A673 (cell line): ENCODE results near the gene LSM14A. TPM values are rescaled to one million over a fixed set of nuclear protein-coding genes. Genes with fewer than 3 reads are reported as not detected.

Source experiments
- BruUV-seq: library from RNA; stranded (reverse); fragments of 400-500 nt; replicated peaks from 2 replicates; lab custom pipeline; 2021; lab: Mats Ljungman, UMichigan
- CTCF ChIA-PET: fragments of 300-600 bp; sonication (Branson Sonifier 250); formaldehyde crosslinking; loops from one replicate; lab custom pipeline; 2022; ENCODE audit warnings: antibody characterized with exemption; lab: Charles Lee
- POLR2A ChIA-PET: fragments of 300-600 bp; sonication (Branson Sonifier 250); formaldehyde crosslinking; loops from one replicate; lab custom pipeline; 2022; ENCODE audit warnings: antibody characterized with exemption; ENCODE audit not compliant: low non-redundant PET; lab: Charles Lee
- DNase-seq: peaks from one replicate; pipeline ENCODE4 v3.0.0-alpha.2; 2015; ENCODE audit warnings: low spot score
- H3K27ac ChIP-seq: fragments of 200-600 bp; sonication (generic); 2 replicates; pipeline ENCODE4 v1.5.1; 2016; ENCODE audit warnings: mixed run types, low read depth, mild to moderate bottlenecking, mixed read lengths, antibody characterized with exemption, low read length; ENCODE audit not compliant: poor library complexity, severe bottlenecking
- H3K27me3 ChIP-seq: fragments of 200-600 bp; sonication (generic); replicated peaks from 2 replicates; pipeline ENCODE4 v1.6.1; 2017; ENCODE audit warnings: mixed run types, low read depth, mild to moderate bottlenecking, mixed read lengths, antibody characterized with exemption, low read length; ENCODE audit not compliant: insufficient read depth, poor library complexity
- H3K36me3 ChIP-seq: fragments of 200-600 bp; sonication (generic); 2 replicates; pipeline ENCODE4 v1.6.1; 2016; ENCODE audit warnings: mixed run types, mild to moderate bottlenecking, mixed read lengths, antibody characterized with exemption, low read length; ENCODE audit not compliant: insufficient read depth, poor library complexity, severe bottlenecking
- H3K4me1 ChIP-seq: fragments of 200-600 bp; sonication (generic); 2 replicates; pipeline ENCODE4 v1.6.1; 2017; ENCODE audit warnings: mixed run types, mild to moderate bottlenecking, mixed read lengths, antibody characterized with exemption, low read length; ENCODE audit not compliant: insufficient read depth, poor library complexity, severe bottlenecking
- H3K4me3 ChIP-seq: fragments of 200-600 bp; sonication (generic); 2 replicates; pipeline ENCODE4 v1.5.1; 2016; ENCODE audit warnings: low read depth, mixed run types, mild to moderate bottlenecking, mixed read lengths, low read length; ENCODE audit not compliant: poor library complexity, severe bottlenecking
- H3K9me3 ChIP-seq: fragments of 200-600 bp; sonication (generic); 2 replicates; pipeline ENCODE4 v1.6.1; 2016; ENCODE audit warnings: mixed run types, low read depth, mild to moderate bottlenecking, mixed read lengths, antibody characterized with exemption, low read length; ENCODE audit not compliant: poor library complexity, severe bottlenecking
- CTCF ChIP-seq: fragments of 300-800, 200-600 bp; sonication (generic); conservative IDR thresholded peaks from 2 replicates; pipeline ENCODE4 v1.5.1; 2017; ENCODE audit warnings: low read depth, mild to moderate bottlenecking, antibody characterized with exemption, low read length, moderate library complexity, mixed read lengths
- EZH2 ChIP-seq: fragments of 200-600 bp; sonication (generic); IDR thresholded peaks from 2 replicates; pipeline ENCODE4 v1.6.1; 2017; ENCODE audit warnings: borderline replicate concordance, low read depth, mild to moderate bottlenecking, mixed read lengths, antibody characterized with exemption, low read length; ENCODE audit not compliant: poor library complexity, severe bottlenecking
- intact Hi-C: fragments of 100-400 bp; cut with micrococcal nuclease; formaldehyde crosslinking; loops from one replicate; pipeline ENCODE4 v1.10.0; 2022; ENCODE audit not compliant: unreplicated experiment
- total RNA-seq: library from RNA; stranded (reverse); gene quantifications from 2 replicates; pipeline ENCODE4 v1.2.3, GENCODE V29; 2021

LSM14A gene
- total RNA-seq, 1 experiment from 2014 or later = 137 TPM

DNA sequence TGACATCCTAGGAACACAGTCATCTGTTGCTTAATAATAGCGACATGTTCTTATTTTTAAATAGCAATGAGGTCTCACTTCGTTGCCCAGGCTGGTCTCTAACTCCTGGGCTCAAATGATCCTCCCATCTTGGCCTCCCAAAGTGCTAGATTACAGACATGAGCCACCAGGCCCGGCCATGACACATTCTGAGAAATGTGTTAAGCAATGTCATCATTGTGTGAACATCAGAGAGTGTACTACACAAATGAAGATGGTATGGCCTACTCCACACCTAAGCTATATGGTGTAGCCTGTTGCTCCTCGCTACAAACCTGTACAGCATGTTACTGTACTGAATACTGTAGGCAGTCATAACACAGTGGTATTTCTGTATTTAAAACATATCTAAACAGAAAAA is 57.4 kb downstream of the LSM14A start:
- H3K27me3 ChIP-seq = no peaks in the 10 kb centered on the region
- H3K27ac ChIP-seq = no peak overlapping the region
- no TSS peak for BruUV-seq
- no peak overlapping the region for H3K4me3 ChIP-seq
- DNase-seq = no peak
- intact Hi-C loops = no loop called here
- ChIA-PET POLR2A (no interaction called here), CTCF (interaction anchor here (0.6 kb wide), 1 partner anchor 703 kb away, joined by 6 read pairs; no protein-coding TSS in a partner anchor)
- H3K9me3 ChIP-seq = no peaks in the 10 kb centered on the region
- H3K36me3 ChIP-seq = peaks cover 56% of the 10 kb centered on the region
- no peak for TF ChIP-seq EZH2
- no peak for TF ChIP-seq CTCF
- H3K4me1 ChIP-seq = no peaks in the 10 kb centered on the region

DNA sequence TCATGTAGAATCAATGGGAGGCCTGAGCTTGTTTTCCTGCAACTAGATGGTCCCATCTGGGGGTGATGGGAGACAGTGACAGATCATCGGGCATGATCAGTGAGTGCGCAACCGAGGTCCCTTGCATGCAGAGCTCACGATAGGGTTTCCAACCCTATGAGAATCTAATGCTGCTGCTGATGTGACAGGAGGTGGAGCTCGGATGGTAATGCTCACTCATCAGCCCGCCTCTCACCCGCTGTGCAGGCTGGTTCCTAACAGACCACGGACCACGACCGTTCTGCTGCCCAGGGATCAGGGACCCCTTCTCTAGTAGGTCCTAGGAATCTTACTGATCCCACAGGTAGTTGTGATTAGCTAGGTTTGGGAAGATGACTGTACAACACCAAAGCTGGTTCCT is 58.5 kb downstream of the LSM14A start:
- peaks cover 45% of the 10 kb centered on the region for H3K36me3 ChIP-seq
- no peaks in the 10 kb centered on the region for H3K4me1 ChIP-seq
- no TSS peak for BruUV-seq
- H3K27ac ChIP-seq = no peak overlapping the region
- no peaks in the 10 kb centered on the region for H3K9me3 ChIP-seq
- TF ChIP-seq CTCF (no peak), EZH2 (no peak)
- no peak for DNase-seq
- ChIA-PET POLR2A (no interaction called here), CTCF (no interaction called here)
- H3K27me3 ChIP-seq = no peaks in the 10 kb centered on the region
- H3K4me3 ChIP-seq = no peak overlapping the region
- intact Hi-C loops = no loop called here

GRCh38 chr19:34231439-34231838 is 59.1 kb downstream of the LSM14A start:
- CTCF ChIA-PET = no interaction called here
- intact Hi-C loops = no loop called here
- POLR2A ChIA-PET = no interaction called here
- TF ChIP-seq EZH2 = no peak
- TF ChIP-seq CTCF = no peak
- Histone ChIP-seq H3K36me3 (peaks cover 40% of the 10 kb centered on the region), H3K27ac (no peak overlapping the region), H3K27me3 (no peaks in the 10 kb centered on the region), H3K4me1 (no peaks in the 10 kb centered on the region), H3K9me3 (no peaks in the 10 kb centered on the region), H3K4me3 (no peak overlapping the region)
- no TSS peak for BruUV-seq
- DNase-seq = no peak
